GM19438 (cell line): ENCODE results near the gene CRADD.

Experiments
- ATAC-seq: cut with Tn5 transposase; IDR thresholded peaks from one replicate; pipeline ENCODE4 v1.9.1; 2021; ENCODE audit warnings: low read depth; ENCODE audit not compliant: unreplicated experiment

CRADD gene

GRCh38 chr12:93886533-93887511, 209.6 kb downstream of the CRADD start:
- ATAC-seq = no peak

DNA sequence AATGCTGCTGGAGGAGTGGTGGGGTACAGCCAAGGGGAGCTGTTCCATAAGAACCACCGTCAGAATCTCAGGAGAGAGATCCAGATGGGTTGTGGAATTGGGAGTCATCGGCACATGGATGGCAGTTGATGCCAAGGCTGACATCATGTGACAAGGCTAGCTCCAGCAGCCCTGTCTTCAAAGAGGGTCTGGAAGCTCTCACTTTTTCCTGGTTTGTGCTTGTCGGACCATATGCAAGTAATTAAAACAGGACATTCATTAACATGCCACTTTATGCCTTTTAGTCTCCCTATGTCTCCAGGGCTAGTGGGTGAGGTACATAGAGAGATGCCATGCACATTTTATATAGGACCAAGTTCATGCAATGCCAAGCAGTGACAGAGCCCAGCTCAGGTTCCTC, 211.8 kb downstream of the CRADD start:
- no peak for ATAC-seq

DNA sequence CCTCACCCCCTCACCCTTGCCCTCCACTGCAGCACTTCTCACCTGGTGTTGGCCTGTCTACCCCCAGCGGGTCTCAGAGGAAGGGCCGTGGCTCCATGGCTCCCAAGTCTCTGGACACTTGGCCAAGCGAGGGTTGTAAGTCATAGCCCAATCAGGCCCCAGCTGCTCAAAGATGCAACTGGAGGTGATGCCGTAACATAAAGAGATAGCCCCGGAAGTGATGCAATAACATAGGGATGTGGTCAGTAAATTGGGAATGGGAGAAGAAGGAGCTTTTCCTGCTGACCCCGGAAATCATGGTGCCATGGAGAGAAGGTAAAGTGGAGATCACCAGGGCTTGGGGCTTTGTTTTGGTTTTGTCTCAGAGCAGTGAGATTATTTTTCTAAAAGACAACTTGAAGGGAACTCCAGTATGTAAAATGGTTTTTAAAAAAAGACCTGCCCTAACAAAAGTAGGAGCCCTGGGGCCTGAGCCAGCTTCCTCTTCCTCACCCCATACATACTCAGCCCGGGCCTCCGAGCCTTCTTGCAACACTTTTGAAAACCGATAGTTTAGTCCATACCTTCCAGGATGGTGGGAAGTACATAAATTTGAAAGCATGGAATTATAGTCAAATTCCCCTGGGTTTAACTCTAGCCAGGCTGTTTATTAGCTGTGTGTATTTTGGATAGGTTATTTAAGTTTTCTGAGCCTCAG, 212.5 kb downstream of the CRADD start:
- no peak for ATAC-seq

- ATAC-seq = no peak
Measured at GRCh38 chr12:93892423-93893268, 215.5 kb downstream of the CRADD start.

GRCh38 chr12:93894391-93895088, 217.4 kb downstream of the CRADD start:
- no peak for ATAC-seq

DNA sequence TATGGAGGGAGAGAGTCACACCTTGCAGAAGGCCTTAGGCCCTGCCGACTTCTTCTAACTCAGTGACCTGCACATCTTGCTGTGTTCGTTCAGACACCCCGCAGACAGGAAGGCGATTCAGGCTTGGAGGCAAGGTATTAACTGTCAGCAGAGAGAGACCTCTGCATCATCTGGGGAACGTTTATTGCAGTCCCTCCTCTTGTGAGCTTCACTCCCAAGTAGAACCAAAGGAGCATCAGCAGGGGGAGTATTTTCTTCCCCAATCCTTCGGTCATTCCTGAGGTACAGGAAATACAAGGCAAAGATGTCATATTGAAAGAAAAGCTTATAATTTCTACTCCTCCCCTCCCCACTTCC, 217.9 kb downstream of the CRADD start:
- ATAC-seq = no peak

DNA sequence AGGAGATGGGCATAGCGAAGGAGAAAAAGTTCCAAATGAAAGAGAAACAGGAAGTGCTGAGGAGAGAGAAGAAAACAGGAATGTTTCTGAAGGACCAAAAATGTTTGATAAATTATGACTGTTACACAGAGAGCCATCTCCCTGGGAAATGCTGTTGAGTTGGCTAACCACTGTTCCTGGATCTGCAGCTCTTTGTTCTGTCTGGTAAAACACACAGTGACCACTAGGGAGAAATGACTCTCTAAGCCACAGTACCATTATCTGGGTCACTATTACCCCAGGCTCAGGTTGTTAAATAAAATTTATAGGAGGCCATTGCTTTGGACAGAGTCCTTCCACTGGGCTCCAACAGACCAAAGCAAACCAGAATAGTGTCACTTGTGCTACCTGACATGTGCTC, 219.3 kb downstream of the CRADD start:
- ATAC-seq = no peak

- ATAC-seq = no peak
Measured at GRCh38 chr12:93896952-93897351, 219.8 kb downstream of the CRADD start.

DNA sequence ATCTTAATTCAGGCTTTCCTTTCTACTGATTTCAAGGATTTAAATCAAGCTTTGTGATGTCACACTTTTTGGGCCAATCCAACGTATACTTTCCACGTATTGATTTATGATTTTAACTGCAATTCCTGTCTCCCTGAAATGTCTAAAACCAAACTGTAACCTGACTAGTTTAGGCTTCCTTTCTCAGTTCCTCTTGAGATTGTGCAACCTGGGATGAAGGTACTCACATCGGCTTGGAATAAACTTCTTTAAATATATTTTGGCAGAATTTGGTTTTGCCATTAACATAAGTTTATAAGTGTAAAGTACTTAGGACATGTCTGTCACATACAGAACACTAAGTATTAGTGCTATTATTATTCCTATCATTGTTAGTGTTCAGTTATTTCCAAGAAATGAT, 224.6 kb downstream of the CRADD start:
- no peak for ATAC-seq

DNA sequence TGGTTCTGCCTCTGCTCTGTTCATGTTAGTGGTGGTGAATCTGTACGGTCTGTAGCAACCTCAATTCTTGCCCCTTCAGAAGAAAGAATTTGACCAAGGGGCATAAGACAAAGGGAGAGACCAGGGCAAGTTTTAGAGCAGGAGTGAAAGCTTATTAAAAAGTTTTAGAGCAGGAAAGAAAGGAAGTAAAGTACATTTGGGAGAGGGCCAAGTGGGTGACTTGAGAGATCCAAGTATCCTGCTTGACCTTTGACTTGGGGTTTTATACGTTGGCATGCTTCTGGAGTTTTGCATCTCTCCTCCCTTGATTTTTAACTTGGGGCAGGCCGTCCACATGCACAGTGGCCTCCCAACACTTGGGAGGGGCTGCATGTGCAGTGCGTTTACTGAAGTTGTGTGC, 225.0 kb downstream of the CRADD start:
- ATAC-seq = no peak

DNA sequence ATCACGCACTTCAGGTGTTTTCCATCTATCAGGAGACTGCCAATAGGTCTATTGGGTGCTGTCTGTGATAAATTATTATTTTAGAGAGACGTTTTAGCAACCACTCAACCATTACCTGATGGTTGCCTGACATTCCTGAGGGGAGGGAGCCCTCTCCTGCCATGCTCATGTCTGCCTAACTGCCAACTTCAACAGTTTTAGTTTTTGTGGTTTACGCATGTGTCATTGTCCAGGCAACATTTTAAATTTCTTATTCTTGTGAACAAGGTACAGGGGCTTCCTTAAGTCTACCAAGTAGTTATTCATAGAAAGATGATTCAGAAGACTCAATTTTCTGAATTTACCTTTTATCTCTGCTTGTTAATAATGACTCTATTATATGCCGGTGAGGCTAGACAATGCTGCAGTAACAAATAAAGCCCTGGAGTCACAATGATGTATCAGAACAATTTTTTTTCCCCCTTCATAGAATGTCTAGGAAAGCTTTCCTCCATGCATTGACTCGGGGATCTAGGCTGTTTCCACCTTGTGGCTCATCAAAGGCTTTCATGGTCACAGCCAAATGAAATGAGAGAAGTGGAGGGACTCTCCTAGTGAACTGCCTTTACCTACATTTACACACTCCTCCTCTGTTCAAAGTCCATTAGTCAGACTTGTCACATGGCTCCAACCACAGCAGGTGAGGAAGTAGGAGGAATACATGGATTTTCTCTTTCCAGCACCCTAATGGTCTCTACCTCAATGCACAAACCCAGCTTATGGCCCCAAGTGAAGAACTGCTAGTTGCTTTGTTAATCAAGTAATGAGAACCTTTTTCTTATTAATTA, 225.8 kb downstream of the CRADD start:
- ATAC-seq = no peak

DNA sequence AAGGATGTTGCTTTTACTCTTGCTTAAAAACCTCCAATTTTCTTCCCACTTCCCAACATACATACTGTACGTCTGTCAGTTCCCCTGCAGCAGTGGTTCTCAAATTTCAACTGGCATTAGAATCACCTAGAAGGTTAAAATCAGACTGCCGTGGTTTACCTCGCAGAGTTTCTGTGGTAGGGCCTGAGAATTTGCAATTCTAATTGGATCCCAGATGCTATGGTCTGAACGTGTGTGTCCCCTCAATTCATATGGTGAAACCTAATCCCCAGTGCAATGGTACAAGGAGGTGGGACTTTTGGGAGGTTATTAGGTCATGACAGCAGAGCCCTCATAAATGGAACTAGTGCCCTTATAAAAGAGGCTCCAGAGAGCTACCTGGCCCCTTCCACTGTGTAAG, 226.9 kb downstream of the CRADD start:
- ATAC-seq = no peak

DNA sequence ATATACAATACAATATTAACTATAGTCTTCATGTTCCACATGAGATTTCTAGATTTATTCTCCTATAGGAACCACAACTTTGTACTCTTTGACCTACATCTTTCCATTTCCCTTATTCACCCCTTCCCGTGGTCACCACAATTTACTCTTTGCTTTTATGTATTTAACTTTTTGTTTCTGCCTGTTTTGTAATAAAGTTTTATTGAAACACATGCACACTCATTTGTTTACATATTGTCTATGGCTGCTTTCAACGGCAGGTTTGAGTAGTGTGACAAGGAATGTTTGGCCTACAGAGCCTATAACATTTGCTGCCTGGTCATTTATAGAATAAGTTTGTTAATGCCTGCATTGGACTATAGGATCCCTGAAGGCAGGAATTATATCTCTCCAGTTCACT, 231.1 kb downstream of the CRADD start:
- ATAC-seq = no peak

GRCh38 chr12:93908846-93909567, 231.8 kb downstream of the CRADD start:
- no peak for ATAC-seq

GRCh38 chr12:93911396-93911795, 234.2 kb downstream of the CRADD start:
- ATAC-seq = no peak

GRCh38 chr12:93912086-93912733, 235.0 kb downstream of the CRADD start:
- no peak for ATAC-seq

DNA sequence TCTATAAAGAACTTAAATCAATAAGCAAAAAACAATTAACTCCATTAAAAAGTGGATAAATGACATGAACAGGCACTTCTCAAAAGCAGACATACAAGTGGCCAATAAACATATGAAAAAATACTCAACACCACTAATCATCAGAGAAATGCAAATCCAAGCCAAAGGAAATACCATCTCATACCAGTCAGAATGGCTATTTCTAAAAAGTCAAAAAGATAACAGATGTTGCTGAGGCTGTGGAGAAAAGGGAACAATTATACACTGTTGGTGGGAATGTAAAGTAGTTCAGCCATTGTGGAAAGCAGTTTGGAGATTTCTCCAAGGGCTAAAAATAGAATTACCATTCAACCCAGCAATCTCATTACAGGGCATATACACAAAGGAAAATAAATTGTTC, 236.7 kb downstream of the CRADD start:
- ATAC-seq = no peak

DNA sequence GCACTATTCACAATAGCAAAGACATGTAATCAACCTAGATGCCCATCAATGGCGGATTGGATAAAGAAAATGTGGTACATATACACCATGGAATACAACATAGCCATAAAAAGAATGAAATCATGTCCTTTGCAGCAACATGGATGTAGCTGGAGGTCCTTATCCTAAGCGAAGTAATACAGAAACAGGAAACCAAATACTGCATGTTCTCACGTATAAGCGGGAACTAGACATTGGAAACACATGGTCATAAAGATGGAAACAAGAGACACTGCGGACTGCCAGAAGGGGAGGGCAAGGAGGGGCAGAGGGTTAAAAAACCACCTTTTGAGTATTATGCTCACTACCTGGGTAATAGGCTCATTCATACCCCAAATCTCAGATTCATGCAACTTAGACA, 237.1 kb downstream of the CRADD start:
- ATAC-seq = no peak
